Eye (tissue), 1 donor: ENCODE results near the gene NOL12.
A peak's percentile ranks its signal among the peaks of the same experiment; 100 is the strongest.

Experiments used
- DNase-seq: peaks from one replicate; pipeline ENCODE4 v3.0.0-alpha.2; 2015

The NOL12 gene

DNA sequence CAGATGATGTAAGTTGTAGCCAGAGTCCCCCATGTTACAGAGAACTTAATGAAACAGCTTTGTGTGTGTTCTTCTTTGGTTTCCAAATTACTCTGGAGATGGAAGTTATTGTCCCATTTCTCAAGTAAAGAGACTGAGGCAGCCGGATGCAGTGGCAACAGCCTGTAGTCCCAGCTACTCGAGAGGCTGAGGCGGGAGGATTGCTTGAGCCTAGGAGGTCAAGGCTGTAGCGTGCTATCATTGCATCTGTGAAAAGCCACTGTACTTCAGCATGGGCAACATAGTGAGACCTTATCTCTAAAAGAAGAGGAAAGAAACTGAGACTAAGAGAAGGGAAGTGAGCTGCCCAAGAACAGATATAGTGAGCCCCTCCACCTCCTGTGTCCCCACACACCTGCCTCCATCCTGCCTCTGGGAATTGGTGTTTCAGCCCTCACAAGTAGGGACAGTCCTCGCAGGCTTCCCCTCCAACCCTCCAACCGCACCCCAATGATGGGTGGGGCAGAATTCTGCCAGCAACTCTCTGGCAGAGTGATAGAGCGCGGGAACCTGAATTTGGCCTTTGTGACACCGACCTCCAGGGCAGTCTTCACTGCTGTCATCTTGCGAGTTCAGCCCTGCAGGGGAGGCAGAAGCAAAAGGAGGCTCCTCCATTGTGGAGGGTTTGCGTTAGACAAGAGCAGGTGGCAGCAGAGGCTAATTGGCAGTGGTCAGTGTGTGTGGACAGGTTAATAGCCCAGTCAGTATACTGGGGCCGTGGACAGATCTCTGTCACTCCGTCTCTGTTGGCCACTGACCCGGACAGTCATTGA lies 26.0 kb upstream of the NOL12 start:
- DNase-seq = no peak

DNA sequence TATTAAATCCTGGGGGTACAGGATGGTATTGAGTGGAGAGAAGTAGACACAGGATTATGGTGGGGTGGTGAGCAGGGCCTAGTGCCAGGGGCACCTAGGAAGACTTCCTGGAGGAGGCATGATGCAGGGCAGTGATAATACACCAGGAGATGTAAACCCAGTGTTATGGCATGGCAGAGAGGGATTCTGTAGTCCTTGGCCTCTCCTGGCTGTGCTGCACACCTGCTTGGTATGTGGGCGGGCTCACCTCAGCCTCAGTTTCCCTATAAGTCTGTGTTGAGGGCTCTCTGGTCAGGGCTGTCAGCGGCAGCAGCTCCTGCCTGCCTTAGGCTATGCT lies 25.5 kb upstream of the NOL12 start:
- DNase-seq = no peak

GRCh38 chr22:37661160-37661924 lies 24.8 kb upstream of the NOL12 start:
- DNase-seq = peak; percentile 89

GRCh38 chr22:37662039-37662438 lies 24.1 kb upstream of the NOL12 start:
- no peak for DNase-seq

DNA sequence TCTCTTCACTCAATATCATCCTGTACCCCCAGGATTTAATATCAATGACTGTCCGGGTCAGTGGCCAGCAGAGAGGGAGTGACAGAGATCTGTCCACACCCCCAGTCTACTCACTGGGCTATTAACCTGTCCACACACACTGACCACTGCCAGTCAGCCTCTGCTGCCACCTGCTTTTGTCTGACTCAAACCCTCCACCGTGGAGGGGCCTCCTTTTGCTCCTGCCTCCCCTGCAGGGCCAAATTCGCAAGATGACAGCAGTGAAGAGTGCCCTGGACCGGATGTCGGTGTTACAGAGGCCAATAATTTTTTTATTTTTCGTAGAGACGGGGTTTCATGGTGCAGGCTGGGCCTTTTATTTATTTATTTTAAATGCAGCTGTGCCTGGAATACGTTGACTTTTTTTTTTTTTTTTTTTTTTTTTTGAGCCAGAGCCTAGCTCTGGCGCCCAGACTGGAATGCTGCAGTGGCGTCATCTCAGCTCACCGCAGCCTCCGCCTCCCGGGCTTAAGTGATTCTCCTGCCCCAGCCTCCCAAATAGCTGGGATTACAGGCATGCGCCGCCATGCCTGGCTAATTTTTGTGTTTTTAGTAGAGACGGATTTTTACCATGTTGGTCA lies 22.5 kb upstream of the NOL12 start:
- no peak for DNase-seq

DNA sequence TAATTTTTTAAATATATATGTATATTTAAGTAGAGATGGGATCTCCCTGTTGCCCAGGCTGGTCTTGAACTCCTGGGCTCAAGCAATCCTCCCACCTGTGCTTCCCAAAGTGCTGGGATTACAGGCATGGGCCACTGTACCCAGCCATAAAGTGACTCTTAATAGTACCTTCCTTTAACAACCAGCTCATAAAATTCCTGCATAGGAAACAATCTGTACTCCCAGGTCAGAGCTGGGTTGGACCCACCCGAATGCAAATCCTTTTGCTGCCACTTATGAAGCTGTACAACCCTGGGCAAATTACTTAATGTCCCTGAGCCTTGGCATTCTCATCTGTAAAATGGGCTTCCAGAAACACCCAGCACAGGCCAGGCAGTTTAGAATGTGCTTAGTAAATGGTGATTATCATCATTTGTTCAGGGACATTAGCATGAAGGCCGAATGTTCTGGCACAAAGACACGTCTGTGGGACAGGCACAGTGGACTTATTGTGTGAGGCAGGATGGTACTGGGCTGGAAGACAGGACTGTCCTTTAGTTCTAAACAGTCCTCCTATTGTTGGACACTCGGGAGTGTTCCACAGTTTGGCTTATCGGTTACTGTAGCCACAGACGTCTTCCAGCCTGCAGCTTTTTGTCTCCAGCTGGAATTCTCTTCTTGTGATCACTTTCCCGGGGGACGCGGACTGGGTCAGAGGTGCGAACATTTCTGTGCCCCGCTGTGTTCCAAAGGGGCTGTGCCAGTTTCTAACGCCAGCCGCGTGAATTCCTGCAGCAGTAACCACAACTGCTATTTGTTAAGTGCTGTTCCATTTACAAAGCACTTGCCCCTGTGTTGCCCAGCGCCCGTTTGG lies 21.7 kb upstream of the NOL12 start:
- no peak for DNase-seq

DNA sequence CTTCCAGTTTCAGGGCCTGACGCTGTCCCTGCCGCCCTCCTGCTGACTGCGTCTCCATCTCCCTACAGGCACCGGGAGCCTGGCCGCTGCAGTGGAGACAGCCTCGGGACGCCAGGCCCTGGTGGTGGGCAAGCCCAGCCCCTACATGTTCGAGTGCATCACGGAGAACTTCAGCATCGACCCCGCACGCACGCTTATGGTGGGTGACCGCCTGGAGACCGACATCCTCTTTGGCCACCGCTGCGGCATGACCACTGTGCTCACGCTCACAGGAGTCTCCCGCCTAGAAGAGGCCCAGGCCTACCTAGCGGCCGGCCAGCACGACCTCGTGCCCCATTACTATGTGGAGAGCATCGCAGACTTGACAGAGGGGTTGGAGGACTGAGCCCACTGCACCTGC lies 20.7 kb upstream of the NOL12 start:
- DNase-seq = no peak

- DNase-seq = no peak
Measured at GRCh38 chr22:37669586-37669985, 16.6 kb upstream of the NOL12 start.

DNA sequence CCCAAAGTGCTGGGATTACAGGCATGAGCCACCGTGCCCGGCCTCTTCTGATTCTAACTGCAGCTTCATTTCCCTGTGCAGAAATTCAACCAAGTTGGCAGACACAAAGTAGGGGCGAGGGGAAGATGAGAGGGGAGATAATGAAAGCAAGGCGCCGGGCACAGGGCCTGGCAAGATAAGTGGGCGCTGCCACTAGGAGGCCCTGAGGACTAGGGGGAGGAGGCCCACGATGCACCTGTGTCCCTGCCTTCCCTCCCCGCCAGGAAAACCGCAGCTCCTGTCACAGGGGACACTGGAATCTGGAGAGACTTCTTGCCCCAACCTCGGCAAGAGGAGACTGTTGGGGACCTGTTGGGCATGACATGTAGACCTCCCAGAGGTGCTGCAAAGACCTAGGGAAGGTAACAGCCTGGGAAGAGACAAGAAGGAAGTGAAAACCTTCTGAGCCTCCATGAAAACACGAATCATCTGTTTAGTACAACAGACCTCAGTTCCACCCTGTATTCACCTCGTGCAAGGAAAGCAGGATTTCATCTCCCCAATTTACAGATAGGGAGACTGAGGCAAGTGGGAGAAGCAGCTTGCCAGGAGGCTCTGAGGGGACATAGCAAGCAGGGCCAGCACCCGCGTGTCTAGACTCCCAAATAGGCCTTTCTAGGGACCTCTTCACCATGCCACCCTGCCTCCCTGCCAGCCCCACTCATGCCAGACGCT lies 13.8 kb upstream of the NOL12 start:
- no peak for DNase-seq

- DNase-seq = no peak
Measured at GRCh38 chr22:37672920-37673455, 13.2 kb upstream of the NOL12 start.

DNA sequence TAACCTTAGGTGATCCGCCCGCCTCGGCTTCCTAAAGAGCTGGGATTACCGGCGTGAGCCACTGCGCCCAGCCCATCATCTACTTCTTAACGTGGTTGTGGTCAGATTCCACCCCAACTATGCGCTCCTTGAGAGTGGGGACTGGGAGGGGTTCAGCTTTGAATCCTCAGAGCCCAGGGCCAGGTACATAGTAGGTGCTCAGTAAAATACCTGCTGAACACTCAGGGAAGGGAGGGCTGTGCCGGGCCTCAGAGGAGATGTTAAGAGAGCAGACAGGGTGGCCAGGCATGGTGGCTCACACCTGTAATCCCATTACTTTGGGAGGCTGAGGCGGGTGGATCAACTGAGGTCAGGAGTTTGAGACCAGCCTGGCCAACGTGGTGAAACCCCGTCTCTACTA lies 11.9 kb upstream of the NOL12 start:
- no peak for DNase-seq

DNA sequence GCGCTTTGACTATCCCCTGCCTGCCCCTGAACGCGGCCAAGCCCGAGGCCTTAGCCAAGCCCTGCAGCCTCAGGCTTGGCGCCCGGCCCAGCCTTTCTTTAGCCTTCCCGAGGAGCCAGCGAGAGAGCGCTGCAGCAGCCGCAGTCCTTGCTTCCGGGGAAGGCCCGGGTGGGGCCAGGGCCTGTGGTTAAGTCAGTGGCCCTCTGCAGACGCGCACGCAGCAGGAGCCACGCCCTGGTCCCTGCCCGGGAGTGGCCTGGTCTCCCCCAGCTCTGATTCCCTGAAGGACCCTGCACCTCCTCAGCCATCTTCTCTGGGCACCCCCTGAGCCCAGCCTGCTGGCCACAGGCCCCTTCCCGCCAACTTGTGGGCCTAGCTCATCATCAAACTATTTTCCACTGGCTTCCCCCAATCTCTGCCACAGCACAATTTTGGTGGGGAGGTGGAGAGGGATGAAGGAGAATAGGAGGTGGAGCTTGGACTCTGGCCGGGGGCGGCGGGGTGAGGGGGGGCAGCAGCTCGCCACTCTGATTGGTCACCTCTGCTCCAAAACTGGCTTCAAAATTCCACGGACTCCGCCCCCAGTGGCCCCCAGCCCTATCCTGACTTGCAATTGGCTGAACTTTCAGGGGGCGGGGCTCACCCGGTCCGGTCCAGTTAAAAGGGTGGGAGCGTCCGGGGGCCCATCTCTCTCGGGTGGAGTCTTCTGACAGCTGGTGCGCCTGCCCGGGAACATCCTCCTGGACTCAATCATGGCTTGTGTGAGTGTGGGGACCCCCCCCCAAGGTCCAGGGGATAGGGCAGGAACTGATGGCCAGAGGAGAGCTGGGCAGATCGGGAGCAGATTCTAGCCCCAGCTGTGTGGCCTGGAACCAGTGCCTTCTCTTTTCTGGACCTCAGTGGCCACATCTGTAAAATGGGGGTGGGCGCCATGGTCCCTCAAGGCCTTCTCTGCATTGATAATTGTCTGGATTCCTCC lies 10.9 kb upstream of the NOL12 start, which contains the start of gene LGALS1:
Gene LGALS1, plus strand, starts transcription at position 686 of the 979 bp plus-strand sequence. Its CDS starts 67 bp downstream, at position 753.
- peak; percentile 90 for DNase-seq

- DNase-seq = no peak
Measured at GRCh38 chr22:37675930-37676735, 10.0 kb upstream of the NOL12 start.

DNA sequence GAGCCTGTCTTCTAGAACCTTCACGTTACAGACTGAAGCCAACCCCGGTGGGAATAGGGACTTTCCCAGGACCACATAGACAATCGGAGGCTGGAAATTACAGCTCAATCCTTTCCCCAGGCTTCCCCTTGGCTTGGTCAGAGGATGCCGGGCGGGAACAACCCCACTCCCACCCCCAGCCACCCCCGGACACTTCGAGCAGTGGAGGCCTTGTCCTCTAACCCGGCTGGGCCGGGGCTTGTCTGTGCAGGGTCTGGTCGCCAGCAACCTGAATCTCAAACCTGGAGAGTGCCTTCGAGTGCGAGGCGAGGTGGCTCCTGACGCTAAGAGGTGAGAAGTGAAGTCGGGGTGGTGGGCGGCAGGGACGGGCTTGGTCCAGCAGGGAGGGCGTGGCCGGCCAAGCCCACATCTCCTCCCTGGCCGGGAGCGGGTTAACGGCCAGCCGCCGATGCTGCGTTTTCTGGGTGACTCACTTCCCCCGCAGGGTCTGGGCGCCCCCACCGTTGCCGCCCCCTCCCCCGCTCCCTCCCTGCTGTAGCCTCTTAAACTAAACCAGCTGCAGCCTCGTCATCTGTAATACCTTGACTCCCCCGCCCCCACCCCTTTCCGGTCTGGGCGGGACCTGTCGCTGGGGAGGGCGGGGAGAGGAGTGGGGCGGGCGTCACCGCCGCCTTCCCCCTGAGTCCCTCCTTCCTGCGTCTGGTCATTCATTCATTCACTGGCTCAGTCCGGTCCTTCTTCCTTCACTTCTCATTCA lies 9.2 kb upstream of the NOL12 start:
- DNase-seq = peak; percentile 88

GRCh38 chr22:37677493-37677974 lies 8.6 kb upstream of the NOL12 start:
- DNase-seq = no peak

- no peak for DNase-seq
Measured at GRCh38 chr22:37678372-37678771, 7.8 kb upstream of the NOL12 start.

- no peak for DNase-seq
Measured at GRCh38 chr22:37679670-37680069, 6.5 kb upstream of the NOL12 start.

DNA sequence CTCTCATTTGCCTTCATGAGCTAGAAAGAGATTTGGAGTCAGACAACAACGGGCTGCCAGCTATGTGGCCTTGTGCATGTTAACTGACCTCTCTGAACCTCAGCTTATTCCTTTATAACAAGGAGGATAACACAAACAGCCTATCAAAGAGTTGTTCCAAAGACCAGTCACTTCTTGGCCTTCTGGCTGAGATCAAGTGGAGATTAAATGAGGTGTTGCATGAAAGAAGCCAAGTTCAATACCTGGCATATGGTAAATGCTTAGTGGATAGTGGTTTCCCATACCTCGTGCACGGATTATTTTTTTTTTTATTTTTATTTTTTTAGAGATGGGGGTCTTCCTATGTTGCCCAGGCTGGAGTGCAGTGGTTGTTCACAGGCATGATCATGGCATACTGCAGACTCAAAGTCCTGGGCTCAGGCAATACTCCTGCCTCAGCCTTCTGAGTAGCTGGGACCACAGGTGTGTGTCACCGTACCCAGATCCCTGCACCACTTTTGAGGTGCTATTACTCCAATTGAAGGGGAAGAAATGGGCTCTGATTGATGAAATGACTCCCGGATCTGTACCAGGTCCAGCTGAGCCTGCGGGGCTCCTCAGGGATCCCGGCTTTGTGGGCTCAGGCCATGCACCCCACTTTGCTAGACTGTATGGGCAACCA lies 5.8 kb upstream of the NOL12 start:
- DNase-seq = no peak
